PFSK-1 (cell line): ENCODE measurements around the gene TRIM33.

Experiments used
- FOXP2 ChIP-seq: optimal IDR thresholded peaks from 2 replicates; pipeline ENCODE3; 2011; ENCODE audit warnings: borderline replicate concordance, control low read depth, inconsistent platforms; ENCODE audit not compliant: insufficient read depth; ENCODE audit errors: extremely low read length, extremely low read depth
- POLR2AphosphoS5 ChIP-seq: IDR thresholded peaks from 2 replicates; pipeline ENCODE4 v1.6.1; 2012; ENCODE audit warnings: low read depth, mild to moderate bottlenecking, control low read depth, low read length, moderate library complexity
- REST ChIP-seq, 2 experiments: IDR thresholded peaks; 2 replicates each; pipeline versions ENCODE4 v1.6.1 to v1.8.0; 2011 to 2012; ENCODE audit warnings: low read depth in 2 of 2, low read length in 2 of 2, control low read depth in 1 of 2, inconsistent platforms in 1 of 2, mild to moderate bottlenecking in 1 of 2, moderate library complexity in 1 of 2; ENCODE audit not compliant: insufficient read depth in 1 of 2
- SIN3A ChIP-seq: IDR thresholded peaks from 2 replicates; pipeline ENCODE4 v1.6.1; 2012; ENCODE audit warnings: mild to moderate bottlenecking, low read length, moderate library complexity, borderline replicate concordance; ENCODE audit not compliant: insufficient read depth
- TAF1 ChIP-seq: IDR thresholded peaks from 2 replicates; pipeline ENCODE4 v1.6.1; 2012; ENCODE audit warnings: low read length, control low read depth, borderline replicate concordance; ENCODE audit not compliant: insufficient read depth

- TF ChIP-seq POLR2AphosphoS5: no peak
- TF ChIP-seq SIN3A: no peak
- no peak for TF ChIP-seq REST (IDR thresholded peaks at IDR 0.05; ENCODE audit: insufficient read depth in 1 of 2, low read depth in 2 of 2, low read length in 2 of 2)
- no peak for TF ChIP-seq TAF1
- no peak for TF ChIP-seq FOXP2
Observed at GRCh38 chr1:114540821-114541220, 29.8 kb upstream of the TRIM33 start.
